Prostate gland (tissue), 2 donors: ENCODE data around the gene MDFIC.

Source experiments
- POLR2A ChIP-seq: fragments of 450-650 bp; IDR thresholded peaks from one replicate; pipeline ENCODE4 v1.6.1; 2016; ENCODE audit warnings: antibody characterized with exemption, mild to moderate bottlenecking
- POLR2AphosphoS5 ChIP-seq: sonication (generic); formaldehyde crosslinking; IDR thresholded peaks from one replicate; pipeline ENCODE4 v1.6.1; 2017; ENCODE audit warnings: antibody characterized with exemption
- TF ChIP-seq, protein P1 (sequence below), 4 experiments: fragments of 200-600 bp in 2 of 4; fragments of 450-650 bp in 2 of 4; sonication (generic) in 2 of 4; IDR thresholded peaks; 1 replicate in 3 of 4; 2 replicates in 1 of 4; pipeline ENCODE4 v1.5.1; 2016 to 2019; ENCODE audit warnings: antibody characterized with exemption in 4 of 4, mild to moderate bottlenecking in 2 of 4, moderate library complexity in 2 of 4

DNA sequence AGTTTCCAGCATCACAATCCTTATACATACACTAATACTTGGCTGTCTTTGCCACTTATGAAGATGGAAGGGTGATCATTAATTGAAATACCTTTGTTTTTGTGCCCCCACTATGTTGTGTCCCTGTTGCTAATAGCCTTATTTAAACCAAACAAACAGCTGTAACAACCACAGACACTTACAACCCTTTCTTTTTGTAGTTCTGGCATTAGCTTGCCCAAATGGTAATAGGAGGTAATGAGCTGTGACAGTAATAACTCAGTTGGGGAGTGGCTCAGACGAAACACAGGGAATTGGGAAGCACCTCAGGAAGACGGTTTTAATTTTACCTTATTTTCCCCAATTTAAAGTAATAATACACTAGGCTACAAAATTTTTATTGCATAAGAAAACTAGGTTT lies 83.4 kb downstream of the MDFIC start:
- TF ChIP-seq, protein P1, sequence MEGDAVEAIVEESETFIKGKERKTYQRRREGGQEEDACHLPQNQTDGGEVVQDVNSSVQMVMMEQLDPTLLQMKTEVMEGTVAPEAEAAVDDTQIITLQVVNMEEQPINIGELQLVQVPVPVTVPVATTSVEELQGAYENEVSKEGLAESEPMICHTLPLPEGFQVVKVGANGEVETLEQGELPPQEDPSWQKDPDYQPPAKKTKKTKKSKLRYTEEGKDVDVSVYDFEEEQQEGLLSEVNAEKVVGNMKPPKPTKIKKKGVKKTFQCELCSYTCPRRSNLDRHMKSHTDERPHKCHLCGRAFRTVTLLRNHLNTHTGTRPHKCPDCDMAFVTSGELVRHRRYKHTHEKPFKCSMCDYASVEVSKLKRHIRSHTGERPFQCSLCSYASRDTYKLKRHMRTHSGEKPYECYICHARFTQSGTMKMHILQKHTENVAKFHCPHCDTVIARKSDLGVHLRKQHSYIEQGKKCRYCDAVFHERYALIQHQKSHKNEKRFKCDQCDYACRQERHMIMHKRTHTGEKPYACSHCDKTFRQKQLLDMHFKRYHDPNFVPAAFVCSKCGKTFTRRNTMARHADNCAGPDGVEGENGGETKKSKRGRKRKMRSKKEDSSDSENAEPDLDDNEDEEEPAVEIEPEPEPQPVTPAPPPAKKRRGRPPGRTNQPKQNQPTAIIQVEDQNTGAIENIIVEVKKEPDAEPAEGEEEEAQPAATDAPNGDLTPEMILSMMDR (IDR thresholded peaks at IDR 0.05), result no peak
- TF ChIP-seq POLR2A (no peak), POLR2AphosphoS5 (no peak)
